ENCODE measurements around the gene AUNIP.

AUNIP gene

GRCh38 chr1:25786887-25787759, 72.1 kb downstream of the AUNIP start:
- TF ChIP-seq CTCF (conservative IDR thresholded peaks at IDR 0.05; ENCODE audit: low read depth, low read length), result no peak
- H3K4me3 ChIP-seq (ENCODE audit: low read depth, low read length), result no peak overlapping the region
- DNase-seq (ENCODE audit: low read depth), result peak; percentile 55

GRCh38 chr1:25785333-25786067, 73.8 kb downstream of the AUNIP start:
- H3K4me3 ChIP-seq (ENCODE audit: low read depth, low read length), result no peak overlapping the region
- no peak for DNase-seq (ENCODE audit: low read depth)
- no peak for TF ChIP-seq CTCF (conservative IDR thresholded peaks at IDR 0.05; ENCODE audit: low read depth, low read length)

GRCh38 chr1:25784575-25785051, 74.6 kb downstream of the AUNIP start:
- DNase-seq (ENCODE audit: low read depth), result peak; percentile 65
- no peak for TF ChIP-seq CTCF (conservative IDR thresholded peaks at IDR 0.05; ENCODE audit: low read depth, low read length)
- H3K4me3 ChIP-seq (ENCODE audit: low read depth, low read length), result no peak overlapping the region

Data from choroid plexus epithelial cell (primary cell).